ENCODE data around the gene PTGIR.

GRCh38 chr19:46574533-46574932, 50.4 kb downstream of the PTGIR start:
- TF ChIP-seq POLR2AphosphoS5 (IDR thresholded peaks at IDR 0.05; ENCODE audit: borderline replicate concordance, low read depth, low read length) (no peak), EZH2 (IDR thresholded peaks at IDR 0.05) (no peak)

Data from SK-N-MC (cell line).